ENCODE measurements around the gene SLMAP.
"Not testable (repeated sequence)": the region's sequence is repeated elsewhere in the genome, so short reads cannot be mapped to it uniquely, and the experiment has no call there.

Gene SLMAP

GRCh38 chr3:57794501-57794900 lies 38.4 kb downstream of the SLMAP start:
- DNase-seq (ENCODE audit: low spot score) = no peak

GRCh38 chr3:57794951-57795350 lies 38.8 kb downstream of the SLMAP start:
- no peak for DNase-seq (ENCODE audit: low spot score)

GRCh38 chr3:57796261-57796660 lies 40.2 kb downstream of the SLMAP start:
- DNase-seq (ENCODE audit: low spot score) = no peak

- DNase-seq (ENCODE audit: low spot score) = no peak
Measured at GRCh38 chr3:57797701-57798487, 41.8 kb downstream of the SLMAP start.

GRCh38 chr3:57803647-57804081 lies 47.6 kb downstream of the SLMAP start:
- no peak for DNase-seq (ENCODE audit: low spot score)

- no peak for DNase-seq (ENCODE audit: low spot score)
Measured at GRCh38 chr3:57805266-57805665, 49.2 kb downstream of the SLMAP start.

- no peak for DNase-seq (ENCODE audit: low spot score)
Measured at GRCh38 chr3:57805674-57806073, 49.6 kb downstream of the SLMAP start.

GRCh38 chr3:57806195-57806594 lies 50.1 kb downstream of the SLMAP start:
- not testable (repeated sequence) for DNase-seq (ENCODE audit: low spot score)

- DNase-seq (ENCODE audit: low spot score) = no peak
Measured at GRCh38 chr3:57808961-57809608, 53.0 kb downstream of the SLMAP start.

- DNase-seq (ENCODE audit: low spot score) = no peak
Measured at GRCh38 chr3:57809609-57809968, 53.5 kb downstream of the SLMAP start.

GRCh38 chr3:57810048-57810447 lies 53.9 kb downstream of the SLMAP start:
- DNase-seq (ENCODE audit: low spot score) = no peak

- no peak for DNase-seq (ENCODE audit: low spot score)
Measured at GRCh38 chr3:57810471-57811137, 54.5 kb downstream of the SLMAP start.

GRCh38 chr3:57815036-57815435 lies 58.9 kb downstream of the SLMAP start:
- DNase-seq (ENCODE audit: low spot score) = no peak

- DNase-seq (ENCODE audit: low spot score) = no peak
Measured at GRCh38 chr3:57816471-57817095, 60.5 kb downstream of the SLMAP start.

- no peak for DNase-seq (ENCODE audit: low spot score)
Measured at GRCh38 chr3:57818772-57819171, 62.7 kb downstream of the SLMAP start.

- DNase-seq (ENCODE audit: low spot score) = no peak
Measured at GRCh38 chr3:57820479-57820878, 64.4 kb downstream of the SLMAP start.

- DNase-seq (ENCODE audit: low spot score) = no peak
Measured at GRCh38 chr3:57821765-57822164, 65.7 kb downstream of the SLMAP start.

- DNase-seq (ENCODE audit: low spot score) = no peak
Measured at GRCh38 chr3:57822686-57823085, 66.6 kb downstream of the SLMAP start.

- no peak for DNase-seq (ENCODE audit: low spot score)
Measured at GRCh38 chr3:57825116-57825515, 69.0 kb downstream of the SLMAP start.

- no peak for DNase-seq (ENCODE audit: low spot score)
Measured at GRCh38 chr3:57826245-57826951, 70.3 kb downstream of the SLMAP start.

GRCh38 chr3:57826952-57827723 lies 71.0 kb downstream of the SLMAP start:
- no peak for DNase-seq (ENCODE audit: low spot score)

All from ecto neural progenitor cell (in vitro differentiated cells).